ENCODE results near the gene TRPC4. TPM values are rescaled to one million over a fixed set of nuclear protein-coding genes. Genes with fewer than 3 reads are reported as not detected.

Gene TRPC4
- total and polyA plus RNA-seq, 12 donors, result 0.26 to 3.9 (median 1.0) TPM; not detected in 1

DNA sequence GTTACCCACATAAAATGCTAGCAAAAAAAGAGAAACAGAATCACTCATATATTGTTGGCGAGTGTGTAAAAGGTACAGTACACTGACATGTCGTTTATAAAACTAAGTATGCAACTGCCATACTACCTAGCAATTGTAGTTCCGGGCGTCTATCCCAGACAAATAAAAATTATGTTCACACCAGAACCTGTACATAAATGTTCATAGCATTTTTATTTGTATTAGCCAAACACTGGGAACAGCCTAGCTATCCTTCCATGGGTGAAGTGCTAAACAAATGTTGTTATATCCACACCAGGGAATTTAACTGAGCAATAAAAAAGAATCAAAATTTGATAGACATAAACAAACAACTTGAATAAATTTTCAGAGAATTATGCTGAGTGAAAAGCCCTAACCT, 242.1 kb downstream of the TRPC4 start:
- no peak for DNase-seq
- intact Hi-C loops (cut with DNase I), result no loop called here
- TF ChIP-seq, protein P1, sequence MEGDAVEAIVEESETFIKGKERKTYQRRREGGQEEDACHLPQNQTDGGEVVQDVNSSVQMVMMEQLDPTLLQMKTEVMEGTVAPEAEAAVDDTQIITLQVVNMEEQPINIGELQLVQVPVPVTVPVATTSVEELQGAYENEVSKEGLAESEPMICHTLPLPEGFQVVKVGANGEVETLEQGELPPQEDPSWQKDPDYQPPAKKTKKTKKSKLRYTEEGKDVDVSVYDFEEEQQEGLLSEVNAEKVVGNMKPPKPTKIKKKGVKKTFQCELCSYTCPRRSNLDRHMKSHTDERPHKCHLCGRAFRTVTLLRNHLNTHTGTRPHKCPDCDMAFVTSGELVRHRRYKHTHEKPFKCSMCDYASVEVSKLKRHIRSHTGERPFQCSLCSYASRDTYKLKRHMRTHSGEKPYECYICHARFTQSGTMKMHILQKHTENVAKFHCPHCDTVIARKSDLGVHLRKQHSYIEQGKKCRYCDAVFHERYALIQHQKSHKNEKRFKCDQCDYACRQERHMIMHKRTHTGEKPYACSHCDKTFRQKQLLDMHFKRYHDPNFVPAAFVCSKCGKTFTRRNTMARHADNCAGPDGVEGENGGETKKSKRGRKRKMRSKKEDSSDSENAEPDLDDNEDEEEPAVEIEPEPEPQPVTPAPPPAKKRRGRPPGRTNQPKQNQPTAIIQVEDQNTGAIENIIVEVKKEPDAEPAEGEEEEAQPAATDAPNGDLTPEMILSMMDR (IDR thresholded peaks at IDR 0.05), result no peak
- H3K27me3 ChIP-seq, result no peaks in the 10 kb centered on the region
- no peak overlapping the region for H3K27ac ChIP-seq
- ATAC-seq, result no peak
- 81 to 84% methylated on average over 4 of the region's 4 CpGs for WGBS, 2 donors
- H3K4me1 ChIP-seq, result no peaks in the 10 kb centered on the region
- no peak overlapping the region for H3K4me3 ChIP-seq
- H3K36me3 ChIP-seq, result no peaks in the 10 kb centered on the region
- H3K9me3 ChIP-seq, result peaks cover 0 to 8% (median 0%) of the 10 kb centered on the region in 11 donors

DNA sequence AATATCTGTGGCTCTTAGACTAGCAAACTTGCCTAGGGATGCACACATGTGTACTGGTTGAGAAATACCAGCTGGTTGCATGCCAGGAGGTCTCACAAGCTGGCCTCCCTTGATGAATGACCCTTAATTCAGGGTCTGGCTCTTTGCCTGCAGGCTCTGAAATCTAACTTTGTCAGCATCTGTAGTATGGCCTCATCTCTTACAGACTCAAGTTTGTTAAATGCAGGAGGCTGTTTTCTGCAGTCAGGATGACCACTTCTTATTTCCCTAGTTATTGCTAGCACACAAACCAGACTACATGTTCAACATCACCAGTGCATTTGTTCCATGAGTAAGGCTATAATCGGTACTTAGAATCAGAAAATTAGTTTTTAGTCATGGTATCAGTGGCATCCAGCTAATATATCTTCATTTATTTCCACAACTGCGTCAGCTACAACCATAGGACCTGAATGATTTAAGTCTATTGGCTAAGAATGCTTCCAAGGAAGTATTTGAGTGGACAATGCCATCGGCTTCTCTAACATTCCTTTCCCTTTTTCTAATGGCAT, 247.7 kb downstream of the TRPC4 start:
- ATAC-seq (no peak), DNase-seq (no peak)
- Histone ChIP-seq H3K36me3 (no peaks in the 10 kb centered on the region), H3K4me3 (no peak overlapping the region), H3K27ac (no peak overlapping the region), H3K27me3 (no peaks in the 10 kb centered on the region), H3K9me3 (no peaks in the 10 kb centered on the region), H3K4me1 (no peaks in the 10 kb centered on the region)
- TF ChIP-seq, protein P1 (IDR thresholded peaks at IDR 0.05), result no peak
- WGBS, 2 donors, result 72 to 83% methylated on average over 3 of the region's 3 CpGs
- intact Hi-C loops (cut with DNase I), result no loop called here

DNA sequence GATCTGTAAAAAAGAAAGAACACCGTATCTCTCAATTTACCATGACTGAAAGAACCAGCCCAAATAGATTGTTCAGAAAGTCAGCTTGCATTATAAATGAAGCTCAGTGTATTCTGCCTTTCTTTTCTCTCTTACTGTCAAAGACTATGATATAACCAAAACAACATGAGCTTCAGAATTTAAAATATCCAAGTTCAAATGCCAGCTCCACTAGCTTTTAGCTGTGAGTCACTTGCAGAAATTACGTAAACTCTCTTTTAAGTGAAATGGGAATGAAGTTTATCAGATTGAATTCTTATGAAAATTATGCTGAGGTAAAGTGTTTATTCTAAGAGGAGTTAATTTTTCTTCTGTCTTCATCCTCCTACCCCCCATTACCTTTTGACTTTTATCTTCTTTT, 251.0 kb downstream of the TRPC4 start:
- H3K27ac ChIP-seq, result no peak overlapping the region
- intact Hi-C loops (cut with DNase I), result no loop called here
- H3K27me3 ChIP-seq, result no peaks in the 10 kb centered on the region
- H3K4me1 ChIP-seq, result no peaks in the 10 kb centered on the region
- 76 to 90% methylated on average over 2 of the region's 2 CpGs for WGBS, 2 donors
- H3K4me3 ChIP-seq, result no peak overlapping the region
- no peaks in the 10 kb centered on the region for H3K9me3 ChIP-seq
- ATAC-seq (no peak), DNase-seq (no peak)
- no peaks in the 10 kb centered on the region for H3K36me3 ChIP-seq
- TF ChIP-seq, protein P1 (IDR thresholded peaks at IDR 0.05), result no peak

DNA sequence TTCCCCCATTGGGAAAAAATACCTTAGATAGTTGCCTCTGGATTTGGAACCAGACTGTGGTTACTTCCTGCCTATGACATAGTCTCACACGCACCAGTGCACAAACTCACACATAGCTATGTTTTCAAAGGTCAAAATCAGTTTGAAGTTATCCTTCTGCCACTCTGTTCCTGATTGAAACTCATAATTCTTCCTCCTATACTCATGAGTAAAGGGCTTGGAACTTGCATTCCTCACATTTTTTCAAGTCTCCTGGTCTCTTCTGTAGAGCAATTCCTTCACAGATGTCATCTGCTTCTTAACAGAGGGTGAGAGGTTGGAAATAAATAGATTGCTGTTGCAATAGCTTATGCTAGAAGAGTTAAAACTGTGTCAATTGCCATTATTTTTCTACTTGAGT, 252.4 kb downstream of the TRPC4 start:
- Histone ChIP-seq H3K9me3 (no peaks in the 10 kb centered on the region), H3K27me3 (no peaks in the 10 kb centered on the region), H3K4me1 (no peaks in the 10 kb centered on the region), H3K36me3 (no peaks in the 10 kb centered on the region), H3K4me3 (no peak overlapping the region), H3K27ac (no peak overlapping the region)
- TF ChIP-seq, protein P1 (IDR thresholded peaks at IDR 0.05), result no peak
- no peak for DNase-seq
- WGBS, 2 donors, result 38 to 67% methylated on average over 1 of the region's 1 CpG
- intact Hi-C loops (cut with DNase I), result no loop called here
- no peak for ATAC-seq
